GM20000 (cell line): ENCODE results near the gene LINGO4.

ENCODE experiments used
- DNase-seq: peaks from one replicate; pipeline ENCODE4 v3.0.0; 2012; ENCODE audit warnings: low spot score
- TF ChIP-seq, protein P1 (sequence below): IDR thresholded peaks from 2 replicates; pipeline ENCODE4 v1.5.1; 2012; ENCODE audit warnings: mild to moderate bottlenecking, control low read depth; ENCODE audit errors: extremely low read depth, missing control alignments

LINGO4 gene

DNA sequence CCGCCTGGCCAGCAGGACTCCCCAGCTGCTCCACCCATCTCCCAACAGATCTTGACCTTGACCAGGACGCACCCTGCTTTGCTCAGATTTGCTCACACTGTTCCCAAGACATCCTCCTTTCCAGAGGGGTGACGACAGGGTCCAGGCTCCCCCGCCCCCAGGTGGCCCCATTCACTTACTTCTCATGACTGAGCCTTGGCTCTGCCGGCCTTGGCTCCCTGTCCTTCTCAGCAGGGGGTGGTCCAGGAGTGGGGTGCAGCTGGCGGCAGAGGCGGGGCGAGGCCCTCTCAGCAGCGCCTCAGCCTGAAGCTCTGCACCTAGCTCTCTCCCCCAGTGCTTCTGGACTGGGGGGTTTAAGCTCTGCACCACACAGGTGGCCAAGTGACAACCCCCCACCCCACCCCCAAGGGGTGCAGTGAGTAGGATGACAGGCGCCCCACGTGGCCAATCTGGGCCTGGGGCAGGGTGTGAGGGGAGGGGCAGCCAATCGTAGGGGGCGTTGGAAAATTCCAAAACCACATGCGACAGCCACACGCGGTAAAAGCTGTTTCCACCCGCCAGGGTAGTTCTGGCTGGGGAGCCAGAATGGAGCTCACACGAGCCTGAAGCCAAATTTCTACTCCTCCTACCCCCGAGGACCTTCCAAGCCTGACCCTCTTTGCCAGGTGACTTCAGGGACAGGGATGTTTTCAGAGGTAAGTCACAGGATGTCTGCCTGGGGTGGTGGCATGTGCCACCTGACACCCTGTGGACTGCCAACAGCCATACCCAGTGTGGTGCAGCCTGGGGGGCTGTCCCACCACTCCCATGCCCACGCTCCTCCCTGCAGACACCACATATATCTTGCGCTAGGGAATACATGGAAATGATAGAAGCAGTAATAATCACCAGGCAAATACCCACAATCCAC is 20.8 kb upstream of the LINGO4 start:
- no peak for DNase-seq
- TF ChIP-seq, protein P1, sequence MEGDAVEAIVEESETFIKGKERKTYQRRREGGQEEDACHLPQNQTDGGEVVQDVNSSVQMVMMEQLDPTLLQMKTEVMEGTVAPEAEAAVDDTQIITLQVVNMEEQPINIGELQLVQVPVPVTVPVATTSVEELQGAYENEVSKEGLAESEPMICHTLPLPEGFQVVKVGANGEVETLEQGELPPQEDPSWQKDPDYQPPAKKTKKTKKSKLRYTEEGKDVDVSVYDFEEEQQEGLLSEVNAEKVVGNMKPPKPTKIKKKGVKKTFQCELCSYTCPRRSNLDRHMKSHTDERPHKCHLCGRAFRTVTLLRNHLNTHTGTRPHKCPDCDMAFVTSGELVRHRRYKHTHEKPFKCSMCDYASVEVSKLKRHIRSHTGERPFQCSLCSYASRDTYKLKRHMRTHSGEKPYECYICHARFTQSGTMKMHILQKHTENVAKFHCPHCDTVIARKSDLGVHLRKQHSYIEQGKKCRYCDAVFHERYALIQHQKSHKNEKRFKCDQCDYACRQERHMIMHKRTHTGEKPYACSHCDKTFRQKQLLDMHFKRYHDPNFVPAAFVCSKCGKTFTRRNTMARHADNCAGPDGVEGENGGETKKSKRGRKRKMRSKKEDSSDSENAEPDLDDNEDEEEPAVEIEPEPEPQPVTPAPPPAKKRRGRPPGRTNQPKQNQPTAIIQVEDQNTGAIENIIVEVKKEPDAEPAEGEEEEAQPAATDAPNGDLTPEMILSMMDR, result no peak

- TF ChIP-seq, protein P1, result no peak
- DNase-seq, result no peak
Measured at GRCh38 chr1:151825204-151825603, 20.0 kb upstream of the LINGO4 start.

DNA sequence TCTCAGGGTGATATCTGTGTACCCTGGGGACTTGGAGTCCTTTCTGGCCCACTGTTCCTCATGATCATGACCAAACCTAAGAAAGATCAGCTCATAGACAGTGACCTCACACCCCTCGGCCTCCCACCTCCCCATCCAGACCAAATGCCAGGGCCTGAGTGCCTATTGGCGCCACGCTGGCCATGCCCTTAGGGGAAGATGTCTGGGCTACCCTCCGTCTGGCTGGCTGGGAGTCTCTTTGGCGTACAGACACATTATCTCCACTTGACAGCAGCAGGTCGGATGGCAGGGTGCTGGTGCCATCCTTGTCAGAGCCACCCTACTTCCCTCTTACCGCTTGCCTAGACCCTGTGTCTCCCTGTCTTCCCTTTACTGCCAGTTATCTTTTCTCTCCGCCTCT is 18.0 kb upstream of the LINGO4 start:
- TF ChIP-seq, protein P1, result no peak
- no peak for DNase-seq

GRCh38 chr1:151822404-151822803 is 17.2 kb upstream of the LINGO4 start:
- TF ChIP-seq, protein P1, result no peak
- DNase-seq, result no peak

DNA sequence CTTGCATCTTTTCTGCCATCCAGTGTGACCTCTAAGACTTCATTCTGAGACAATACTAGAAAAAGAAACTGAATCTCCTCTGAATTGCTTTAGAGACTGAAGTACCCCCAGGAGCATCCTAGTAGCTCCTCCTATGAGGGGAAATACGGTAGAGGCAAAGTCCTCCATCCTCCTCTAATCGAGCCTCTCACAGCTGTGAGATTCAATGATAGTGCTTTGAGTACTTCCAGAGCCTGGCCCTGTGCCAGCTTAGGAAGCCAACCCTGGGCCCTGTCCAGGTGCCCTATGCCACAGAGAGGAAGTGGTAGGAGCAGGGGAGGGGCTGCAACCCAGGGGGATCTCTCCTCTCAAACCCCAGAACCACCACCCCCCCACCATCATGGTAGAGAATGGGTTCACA is 15.7 kb upstream of the LINGO4 start:
- TF ChIP-seq, protein P1, result no peak
- DNase-seq, result no peak

DNA sequence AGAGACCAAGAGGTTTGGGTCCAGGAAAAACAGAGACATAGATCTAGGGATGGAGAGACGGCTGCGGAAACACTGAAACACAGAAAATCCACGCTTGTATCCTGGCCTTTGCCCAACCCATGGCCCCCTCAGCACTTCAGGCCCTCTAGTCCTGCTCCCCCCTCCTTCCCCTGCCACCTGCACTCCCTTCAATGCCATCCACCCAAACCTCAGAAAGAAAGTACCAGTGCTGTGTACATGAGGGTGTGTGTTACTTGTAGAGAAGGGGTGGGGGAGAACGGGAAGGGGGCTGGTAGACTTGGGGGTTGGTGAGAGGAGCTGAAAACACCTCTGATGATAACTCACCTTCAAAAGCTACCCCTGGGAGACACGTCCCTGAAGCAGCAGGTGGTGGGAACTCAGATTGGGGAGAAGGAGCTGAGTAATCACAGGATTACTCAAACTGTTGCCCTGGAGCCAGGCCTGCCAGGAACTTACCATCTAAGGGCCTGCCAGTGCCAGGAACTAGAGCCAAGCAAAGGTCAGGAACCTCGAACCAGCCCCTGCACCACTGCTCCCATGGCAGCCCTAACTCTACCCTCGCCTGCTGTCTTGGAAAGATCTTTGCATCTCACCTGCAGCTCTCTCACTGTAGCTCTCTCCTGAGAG is 14.9 kb upstream of the LINGO4 start:
- DNase-seq, result no peak
- TF ChIP-seq, protein P1, result no peak

- no peak for DNase-seq
- TF ChIP-seq, protein P1, result no peak
Measured at GRCh38 chr1:151819227-151819835, 14.1 kb upstream of the LINGO4 start.
